ENCODE results near the gene ROR1. TPM values are rescaled to one million over a fixed set of nuclear protein-coding genes. Genes with fewer than 3 reads are reported as not detected.
A peak's percentile ranks its signal among the peaks of the same experiment; 100 is the strongest.

Gene ROR1
- total RNA-seq, 2 experiments from 2014 or later = not detected

- CTCF ChIA-PET = interaction anchor here (0.6 kb wide), 1 partner anchor 292 kb away, joined by 3 read pairs; no protein-coding TSS in a partner anchor
- Mint-ChIP-seq H3K4me1 (no peaks in the 10 kb centered on the region), H3K27ac (no peak overlapping the region), H3K27me3 (peaks cover 16% of the 10 kb centered on the region), H3K4me3 (no peak overlapping the region), H3K9me3 (no peaks in the 10 kb centered on the region), H3K36me3 (ENCODE audit: low read depth) (no peaks in the 10 kb centered on the region)
- no peak for DNase-seq
- POLR2A ChIA-PET = no interaction called here
Observed at GRCh38 chr1:64124704-64125440, 351.1 kb downstream of the ROR1 start.

- ChIA-PET CTCF (interaction anchor here (1.0 kb wide), 1 partner anchor 12 kb away, joined by 4 read pairs; no protein-coding TSS in a partner anchor), POLR2A (no interaction called here)
- no peaks in the 10 kb centered on the region for H3K36me3 Mint-ChIP-seq (ENCODE audit: low read depth)
- H3K4me1 Mint-ChIP-seq = no peaks in the 10 kb centered on the region
- H3K4me3 Mint-ChIP-seq = no peak overlapping the region
- H3K27ac Mint-ChIP-seq = no peak overlapping the region
- no peak for DNase-seq
- no peaks in the 10 kb centered on the region for H3K9me3 Mint-ChIP-seq
- peaks cover 16% of the 10 kb centered on the region for H3K27me3 Mint-ChIP-seq
Observed at GRCh38 chr1:64126581-64126980, 352.8 kb downstream of the ROR1 start.

GRCh38 chr1:64127297-64127696 lies 353.5 kb downstream of the ROR1 start:
- Mint-ChIP-seq H3K4me3 (no peak overlapping the region), H3K27me3 (peaks cover 16% of the 10 kb centered on the region), H3K4me1 (no peaks in the 10 kb centered on the region), H3K27ac (no peak overlapping the region), H3K36me3 (ENCODE audit: low read depth) (no peaks in the 10 kb centered on the region), H3K9me3 (no peaks in the 10 kb centered on the region)
- CTCF ChIA-PET = no interaction called here
- POLR2A ChIA-PET = no interaction called here
- DNase-seq = no peak

GRCh38 chr1:64129701-64130100 lies 355.9 kb downstream of the ROR1 start:
- Mint-ChIP-seq H3K36me3 (ENCODE audit: low read depth) (no peaks in the 10 kb centered on the region), H3K27ac (no peak overlapping the region), H3K4me3 (no peak overlapping the region), H3K4me1 (peaks cover 2% of the 10 kb centered on the region), H3K27me3 (peaks cover 14% of the 10 kb centered on the region), H3K9me3 (no peaks in the 10 kb centered on the region)
- DNase-seq = no peak
- ChIA-PET POLR2A (no interaction called here), CTCF (no interaction called here)

- Mint-ChIP-seq H3K27me3 (peaks cover 14% of the 10 kb centered on the region), H3K9me3 (no peaks in the 10 kb centered on the region), H3K4me3 (no peak overlapping the region), H3K4me1 (peaks cover 2% of the 10 kb centered on the region), H3K27ac (no peak overlapping the region), H3K36me3 (ENCODE audit: low read depth) (no peaks in the 10 kb centered on the region)
- DNase-seq = no peak
- POLR2A ChIA-PET = no interaction called here
- CTCF ChIA-PET = interaction anchor here (0.6 kb wide), 1 partner anchor 1328 kb away, joined by 4 read pairs; no protein-coding TSS in a partner anchor
Observed at GRCh38 chr1:64131155-64131554, 357.3 kb downstream of the ROR1 start.

GRCh38 chr1:64133036-64133435 lies 359.2 kb downstream of the ROR1 start:
- Mint-ChIP-seq H3K27me3 (peaks cover 6% of the 10 kb centered on the region), H3K4me1 (peaks cover 2% of the 10 kb centered on the region), H3K4me3 (no peak overlapping the region), H3K9me3 (no peaks in the 10 kb centered on the region), H3K27ac (no peak overlapping the region), H3K36me3 (ENCODE audit: low read depth) (no peaks in the 10 kb centered on the region)
- POLR2A ChIA-PET = no interaction called here
- no peak for DNase-seq
- CTCF ChIA-PET = interaction anchor here (0.6 kb wide), 1 partner anchor 44 kb away, joined by 6 read pairs; no protein-coding TSS in a partner anchor

GRCh38 chr1:64135462-64136223 lies 361.8 kb downstream of the ROR1 start:
- H3K27ac Mint-ChIP-seq = no peak overlapping the region
- ChIA-PET CTCF (no interaction called here), POLR2A (no interaction called here)

GRCh38 chr1:64136296-64136695 lies 362.5 kb downstream of the ROR1 start:
- ChIA-PET CTCF (interaction anchor here (0.6 to 1.9 kb wide), 4 partner anchors 15 to 732 kb away, joined by 3 to 8 read pairs (median 4); no protein-coding TSS in a partner anchor), POLR2A (no interaction called here)
- H3K27me3 Mint-ChIP-seq = peaks cover 4% of the 10 kb centered on the region
- H3K36me3 Mint-ChIP-seq (ENCODE audit: low read depth) = no peaks in the 10 kb centered on the region
- DNase-seq = no peak
- no peak overlapping the region for H3K27ac Mint-ChIP-seq
- H3K4me3 Mint-ChIP-seq = no peak overlapping the region
- no peaks in the 10 kb centered on the region for H3K9me3 Mint-ChIP-seq
- H3K4me1 Mint-ChIP-seq = peaks cover 2% of the 10 kb centered on the region

More at GRCh38 chr1:64135462-64136223, 361.8 kb downstream of the ROR1 start:
- no peak for DNase-seq
- H3K9me3 Mint-ChIP-seq = no peaks in the 10 kb centered on the region
- H3K4me3 Mint-ChIP-seq = no peak overlapping the region
- peaks cover 4% of the 10 kb centered on the region for H3K27me3 Mint-ChIP-seq
- no peaks in the 10 kb centered on the region for H3K36me3 Mint-ChIP-seq (ENCODE audit: low read depth)
- peaks cover 2% of the 10 kb centered on the region for H3K4me1 Mint-ChIP-seq

- Mint-ChIP-seq H3K9me3 (no peaks in the 10 kb centered on the region), H3K36me3 (ENCODE audit: low read depth) (no peaks in the 10 kb centered on the region), H3K4me1 (peaks cover 2% of the 10 kb centered on the region), H3K27me3 (peaks cover 4% of the 10 kb centered on the region), H3K27ac (no peak overlapping the region), H3K4me3 (no peak overlapping the region)
- CTCF ChIA-PET = interaction anchor here (0.6 to 1.9 kb wide), 7 partner anchors 12 to 733 kb away, joined by 3 to 8 read pairs (median 3); no protein-coding TSS in a partner anchor
- POLR2A ChIA-PET = no interaction called here
- peak; percentile 75 for DNase-seq
Observed at GRCh38 chr1:64136752-64137411, 363.1 kb downstream of the ROR1 start.

- no peaks in the 10 kb centered on the region for H3K9me3 Mint-ChIP-seq
- H3K4me3 Mint-ChIP-seq = no peak overlapping the region
- no peaks in the 10 kb centered on the region for H3K36me3 Mint-ChIP-seq (ENCODE audit: low read depth)
- no peak for DNase-seq
- POLR2A ChIA-PET = no interaction called here
- CTCF ChIA-PET = interaction anchor here (0.8 to 1.9 kb wide), 5 partner anchors 11 to 567 kb away, joined by 3 to 8 read pairs (median 4); no protein-coding TSS in a partner anchor
- peaks cover 2% of the 10 kb centered on the region for H3K4me1 Mint-ChIP-seq
- H3K27me3 Mint-ChIP-seq = peaks cover 4% of the 10 kb centered on the region
- no peak overlapping the region for H3K27ac Mint-ChIP-seq
Observed at GRCh38 chr1:64137412-64137803, 363.6 kb downstream of the ROR1 start.

- no peaks in the 10 kb centered on the region for H3K9me3 Mint-ChIP-seq
- no peaks in the 10 kb centered on the region for H3K27me3 Mint-ChIP-seq
- no peak overlapping the region for H3K4me3 Mint-ChIP-seq
- no peak for DNase-seq
- H3K27ac Mint-ChIP-seq = no peak overlapping the region
- ChIA-PET CTCF (interaction anchor here (1.7 kb wide), 1 partner anchor 14 kb away, joined by 4 read pairs; no protein-coding TSS in a partner anchor), POLR2A (no interaction called here)
- H3K36me3 Mint-ChIP-seq (ENCODE audit: low read depth) = no peaks in the 10 kb centered on the region
- H3K4me1 Mint-ChIP-seq = no peaks in the 10 kb centered on the region
Observed at GRCh38 chr1:64139877-64140276, 366.1 kb downstream of the ROR1 start.

- Mint-ChIP-seq H3K4me1 (no peaks in the 10 kb centered on the region), H3K27ac (no peak overlapping the region), H3K4me3 (no peak overlapping the region), H3K9me3 (no peaks in the 10 kb centered on the region), H3K27me3 (no peaks in the 10 kb centered on the region), H3K36me3 (ENCODE audit: low read depth) (no peaks in the 10 kb centered on the region)
- ChIA-PET CTCF (no interaction called here), POLR2A (no interaction called here)
- DNase-seq = no peak
Observed at GRCh38 chr1:64140596-64140995, 366.8 kb downstream of the ROR1 start.
